WI38 (cell line): ENCODE data around the gene RAPGEF2.

Source experiments
- H3K4me3 ChIP-seq: 2 replicates; pipeline ENCODE4 v1.5.1; 2011; ENCODE audit warnings: low read depth, mild to moderate bottlenecking, control low read depth, low read length
- CTCF ChIP-seq: IDR thresholded peaks from 2 replicates; pipeline ENCODE4 v1.5.1; 2012; ENCODE audit warnings: low read depth, mild to moderate bottlenecking, control low read depth, low read length

Gene RAPGEF2

GRCh38 chr4:159271856-159272255, 169.0 kb downstream of the RAPGEF2 start:
- H3K4me3 ChIP-seq: no peak overlapping the region
- no peak for TF ChIP-seq CTCF

- H3K4me3 ChIP-seq: no peak overlapping the region
- no peak for TF ChIP-seq CTCF
These were observed 169.6 kb downstream of the RAPGEF2 start for GRCh38 chr4:159272273-159273140.

- no peak for TF ChIP-seq CTCF
- H3K4me3 ChIP-seq: no peak overlapping the region
These were observed 170.2 kb downstream of the RAPGEF2 start for GRCh38 chr4:159273141-159273438.

GRCh38 chr4:159273841-159274240, 171.0 kb downstream of the RAPGEF2 start:
- H3K4me3 ChIP-seq: no peak overlapping the region
- TF ChIP-seq CTCF: no peak

- no peak overlapping the region for H3K4me3 ChIP-seq
- TF ChIP-seq CTCF: no peak
These were observed 175.5 kb downstream of the RAPGEF2 start for GRCh38 chr4:159278399-159278798.

GRCh38 chr4:159279084-159279483, 176.2 kb downstream of the RAPGEF2 start:
- TF ChIP-seq CTCF: no peak

GRCh38 chr4:159280442-159281172, 177.7 kb downstream of the RAPGEF2 start:
- H3K4me3 ChIP-seq: no peak overlapping the region
- TF ChIP-seq CTCF: no peak

More at GRCh38 chr4:159279084-159279483, 176.2 kb downstream of the RAPGEF2 start:
- H3K4me3 ChIP-seq: no peak overlapping the region
